NCI-H524 (cell line): ENCODE data around the gene GRIK4.

Experiments used
- DNase-seq, 2 experiments: peaks; one replicate each; lab custom pipeline; 2025; lab: John Stamatoyannopoulos, UW

Gene GRIK4

GRCh38 chr11:120668537-120668936 lies 157.0 kb downstream of the GRIK4 start:
- no peak for DNase-seq

GRCh38 chr11:120674542-120674941 lies 163.0 kb downstream of the GRIK4 start:
- no peak for DNase-seq

GRCh38 chr11:120675171-120675570 lies 163.6 kb downstream of the GRIK4 start:
- DNase-seq: no peak

- DNase-seq: no peak
These were observed 165.4 kb downstream of the GRIK4 start for GRCh38 chr11:120676991-120677390.

- no peak for DNase-seq
These were observed 168.8 kb downstream of the GRIK4 start for GRCh38 chr11:120680322-120680721.

- DNase-seq: peak; percentile 32 to 52
These were observed 170.1 kb downstream of the GRIK4 start for GRCh38 chr11:120681434-120682331.

- DNase-seq: no peak
These were observed 170.7 kb downstream of the GRIK4 start for GRCh38 chr11:120682332-120682649.

GRCh38 chr11:120682866-120683265 lies 171.3 kb downstream of the GRIK4 start:
- no peak for DNase-seq

GRCh38 chr11:120686516-120686915 lies 175.0 kb downstream of the GRIK4 start:
- DNase-seq: no peak

- no peak for DNase-seq
These were observed 176.6 kb downstream of the GRIK4 start for GRCh38 chr11:120688163-120688562.

- DNase-seq: no peak
These were observed 178.2 kb downstream of the GRIK4 start for GRCh38 chr11:120689596-120690275.

GRCh38 chr11:120690406-120690805 lies 178.9 kb downstream of the GRIK4 start:
- no peak for DNase-seq

GRCh38 chr11:120694726-120695125 lies 183.2 kb downstream of the GRIK4 start:
- DNase-seq: no peak

GRCh38 chr11:120695426-120695825 lies 183.9 kb downstream of the GRIK4 start:
- DNase-seq: no peak

- DNase-seq: no peak
These were observed 184.4 kb downstream of the GRIK4 start for GRCh38 chr11:120695939-120696338.

- no peak for DNase-seq
These were observed 185.2 kb downstream of the GRIK4 start for GRCh38 chr11:120696597-120697218.

GRCh38 chr11:120698918-120699317 lies 187.4 kb downstream of the GRIK4 start:
- peak in 1 of 2 experiments; percentile 19 for DNase-seq

- no peak for DNase-seq
These were observed 191.1 kb downstream of the GRIK4 start for GRCh38 chr11:120702656-120703055.

- DNase-seq: no peak
These were observed 192.0 kb downstream of the GRIK4 start for GRCh38 chr11:120703358-120704152.

GRCh38 chr11:120704256-120704750 lies 192.8 kb downstream of the GRIK4 start:
- DNase-seq: no peak

GRCh38 chr11:120706257-120706656 lies 194.7 kb downstream of the GRIK4 start:
- DNase-seq: no peak

GRCh38 chr11:120707098-120707497 lies 195.6 kb downstream of the GRIK4 start:
- DNase-seq: no peak
